Common myeloid progenitor, CD34-positive (primary cell): ENCODE measurements around the gene DPEP3.
A peak's percentile ranks its signal among the peaks of the same experiment; 100 is the strongest.

ENCODE experiments used
- CTCF ChIA-PET: fragments of 350-600 bp; sonication (Branson Sonifier 250); formaldehyde crosslinking; loops from one replicate; lab custom pipeline; 2021; ENCODE audit warnings: antibody characterized with exemption; lab: Charles Lee
- POLR2A ChIA-PET: fragments of 350-600 bp; sonication (Branson Sonifier 250); formaldehyde crosslinking; loops from one replicate; lab custom pipeline; 2021; ENCODE audit warnings: antibody characterized with exemption; lab: Charles Lee
- DNase-seq, 3 donors: peaks; one replicate each; pipeline versions ENCODE4 v3.0.0 to v3.0.0-alpha.2; 2013
- H3K27ac ChIP-seq, 2 experiments: 1 replicate in 1 of 2; 2 replicates in 1 of 2; pipeline ENCODE4 v1.7.0; 2013; ENCODE audit warnings: inconsistent platforms in 2 of 2, low read length in 2 of 2, mild to moderate bottlenecking in 2 of 2, low read depth in 1 of 2, moderate library complexity in 1 of 2; ENCODE audit not compliant: severe bottlenecking in 2 of 2, insufficient read depth in 1 of 2, poor library complexity in 1 of 2
- H3K27me3 ChIP-seq, 5 experiments: replicated peaks in 2 of 5; 1 replicate in 3 of 5; 2 replicates in 2 of 5; pipeline versions ENCODE4 v1.6.1 to v1.7.0; 2013; ENCODE audit warnings: low read length in 4 of 5, mild to moderate bottlenecking in 2 of 5, moderate library complexity in 2 of 5, inconsistent platforms in 1 of 5; ENCODE audit not compliant: insufficient read depth in 5 of 5, control insufficient read depth in 4 of 5
- H3K36me3 ChIP-seq, 4 experiments: 1 replicate in 2 of 4; 2 replicates in 2 of 4; pipeline versions ENCODE4 v1.6.1 to v1.7.0; 2013; ENCODE audit warnings: low read length in 3 of 4, control low read depth in 1 of 4, mild to moderate bottlenecking in 1 of 4; ENCODE audit not compliant: control insufficient read depth in 4 of 4, insufficient read depth in 4 of 4
- H3K4me1 ChIP-seq, 4 experiments: 1 replicate in 3 of 4; 2 replicates in 1 of 4; pipeline versions ENCODE4 v1.6.1 to v1.7.1; 2013; ENCODE audit warnings: low read length in 3 of 4, mild to moderate bottlenecking in 3 of 4, control low read depth in 1 of 4, inconsistent platforms in 1 of 4, moderate library complexity in 1 of 4; ENCODE audit not compliant: control insufficient read depth in 4 of 4, insufficient read depth in 4 of 4; ENCODE audit errors: control extremely low read depth in 1 of 4
- H3K4me3 ChIP-seq, 7 experiments: 1 replicate in 4 of 7; 2 replicates in 3 of 7; pipeline versions ENCODE4 v1.5.1 to v1.7.0; 2013; ENCODE audit warnings: mild to moderate bottlenecking in 7 of 7, low read length in 6 of 7, moderate library complexity in 6 of 7, inconsistent platforms in 2 of 7, low read depth in 2 of 7, control low read depth in 1 of 7; ENCODE audit not compliant: insufficient read depth in 4 of 7, control insufficient read depth in 1 of 7; ENCODE audit errors: extremely low read depth in 1 of 7
- H3K9me3 ChIP-seq, 5 experiments: 1 replicate in 4 of 5; 2 replicates in 1 of 5; pipeline versions ENCODE4 v1.6.1 to v1.7.1; 2013; ENCODE audit warnings: low read length in 4 of 5, mild to moderate bottlenecking in 2 of 5, inconsistent platforms in 1 of 5, low read depth in 1 of 5, moderate library complexity in 1 of 5; ENCODE audit not compliant: control insufficient read depth in 4 of 5, insufficient read depth in 2 of 5; ENCODE audit errors: control extremely low read depth in 1 of 5
- WGBS: methylation state at CpG from one replicate; pipeline ENCODE4 v1.1.5; 2013; ENCODE audit not compliant: insufficient coverage; 5-methylcytosine and 5-hydroxymethylcytosine counted together

The DPEP3 gene

DNA sequence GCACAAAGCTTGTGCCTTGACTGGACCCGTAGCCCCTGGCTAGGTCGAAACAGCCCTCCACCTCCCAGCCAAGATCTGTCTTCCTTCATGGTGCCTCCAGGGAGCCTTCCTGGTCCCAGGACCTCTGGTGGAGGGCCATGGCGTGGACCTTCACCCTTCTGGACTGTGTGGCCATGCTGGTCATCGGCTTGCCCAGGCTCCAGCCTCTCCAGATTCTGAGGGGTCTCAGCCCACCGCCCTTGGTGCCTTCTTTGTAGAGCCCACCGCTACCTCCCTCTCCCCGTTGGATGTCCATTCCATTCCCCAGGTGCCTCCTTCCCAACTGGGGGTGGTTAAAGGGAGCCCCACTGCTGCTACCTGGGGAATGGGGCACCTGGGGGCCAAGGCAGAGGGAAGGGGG lies 52.2 kb downstream of the DPEP3 start:
- Histone ChIP-seq H3K9me3 (no peaks in the 10 kb centered on the region), H3K4me1 (no peaks in the 10 kb centered on the region), H3K36me3 (peaks cover 0 to 75% (median 49%) of the 10 kb centered on the region in 4 experiments), H3K27ac (no peak overlapping the region), H3K4me3 (no peak overlapping the region), H3K27me3 (no peaks in the 10 kb centered on the region)
- 91% methylated on average over 7 of the region's 7 CpGs for WGBS
- DNase-seq = no peak
- ChIA-PET CTCF (interaction anchor here (0.8 to 21.3 kb wide), 12 partner anchors 13 to 254 kb away, joined by 3 to 359 read pairs (median 6); partner anchors contain the start of genes EDC4 and NRN1L), POLR2A (interaction anchor here (0.7 kb wide), 2 partner anchors 29 to 243 kb away, joined by 3 read pairs; no protein-coding TSS in a partner anchor)

DNA sequence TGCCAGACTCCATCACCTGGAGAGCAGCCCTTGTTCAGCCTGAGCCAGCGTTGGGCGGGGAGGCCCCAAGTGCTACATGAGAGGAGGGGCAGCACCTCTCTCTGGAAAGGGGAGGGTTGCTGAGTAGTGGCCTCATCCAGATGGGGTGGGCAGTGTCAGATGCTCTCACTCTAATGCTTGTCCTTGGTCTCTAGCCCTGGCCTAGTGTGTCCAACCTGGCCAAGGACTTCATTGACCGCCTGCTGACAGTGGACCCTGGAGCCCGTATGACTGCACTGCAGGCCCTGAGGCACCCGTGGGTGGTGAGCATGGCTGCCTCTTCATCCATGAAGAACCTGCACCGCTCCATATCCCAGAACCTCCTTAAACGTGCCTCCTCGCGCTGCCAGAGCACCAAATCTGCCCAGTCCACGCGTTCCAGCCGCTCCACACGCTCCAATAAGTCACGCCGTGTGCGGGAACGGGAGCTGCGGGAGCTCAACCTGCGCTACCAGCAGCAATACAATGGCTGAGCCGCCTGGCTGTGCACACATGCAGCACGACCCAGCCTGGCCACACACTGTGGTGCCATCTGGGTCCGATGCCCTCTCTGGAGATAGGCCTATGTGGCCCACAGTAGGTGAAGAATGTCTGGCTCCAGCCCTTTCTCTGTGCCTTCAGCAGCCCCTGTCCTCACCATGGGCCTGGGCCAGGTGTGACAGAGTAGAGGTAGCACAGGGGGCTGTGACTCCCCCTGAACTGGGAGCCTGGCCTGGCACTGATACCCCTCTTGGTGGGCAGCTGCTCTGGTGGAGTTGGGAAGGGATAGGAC lies 53.0 kb downstream of the DPEP3 start:
- Histone ChIP-seq H3K4me1 (peaks cover 0 to 5% (median 0%) of the 10 kb centered on the region in 4 experiments), H3K27me3 (no peaks in the 10 kb centered on the region), H3K36me3 (peaks cover 0 to 71% (median 45%) of the 10 kb centered on the region in 4 experiments), H3K27ac (no peak overlapping the region), H3K9me3 (no peaks in the 10 kb centered on the region), H3K4me3 (no peak overlapping the region)
- DNase-seq = no peak
- CTCF ChIA-PET = interaction anchor here (0.7 to 21.3 kb wide), 9 partner anchors 13 to 254 kb away, joined by 3 to 359 read pairs (median 6); partner anchors contain the start of genes EDC4 and NRN1L
- WGBS = 96% methylated on average over 20 of the region's 22 CpGs
- POLR2A ChIA-PET = no interaction called here

DNA sequence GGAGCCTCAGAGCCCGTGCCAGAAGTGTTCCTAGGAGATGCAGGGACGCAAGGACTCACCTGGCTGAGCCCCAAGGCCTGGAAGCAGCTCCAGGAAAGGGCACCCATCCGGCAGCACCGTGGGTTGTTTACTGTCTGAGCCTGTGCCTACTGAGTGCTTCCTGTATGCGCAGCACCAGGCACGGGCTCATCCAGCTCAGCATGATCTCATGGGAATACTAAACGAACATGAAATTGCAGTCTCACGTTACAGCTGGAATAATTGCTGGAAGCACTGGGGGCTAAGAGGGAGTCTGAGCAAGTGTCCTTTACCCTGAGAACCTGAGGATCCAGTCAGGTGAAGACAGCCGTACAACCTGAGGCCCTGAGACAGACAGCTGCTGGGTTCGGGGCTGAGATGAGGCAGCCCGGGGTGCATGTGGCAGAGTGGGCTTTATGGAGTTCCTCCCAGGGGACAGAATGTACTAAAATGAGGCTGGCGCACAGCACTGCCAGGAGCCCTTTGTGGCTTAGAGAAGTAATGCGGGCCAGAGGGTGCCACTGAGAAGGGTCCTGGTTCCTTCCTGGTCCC lies 54.0 kb downstream of the DPEP3 start:
- H3K4me1 ChIP-seq = peaks cover 0 to 15% (median 3%) of the 10 kb centered on the region in 4 experiments
- no peak overlapping the region for H3K4me3 ChIP-seq
- DNase-seq = peak in 2 of 3 donors; percentile 18
- no peak overlapping the region for H3K27ac ChIP-seq
- no peaks in the 10 kb centered on the region for H3K27me3 ChIP-seq
- peaks cover 0 to 60% (median 38%) of the 10 kb centered on the region in 4 experiments for H3K36me3 ChIP-seq
- ChIA-PET POLR2A (no interaction called here), CTCF (interaction anchor here (0.6 to 21.3 kb wide), 12 partner anchors 8 to 203 kb away, joined by 3 to 359 read pairs (median 4); partner anchors contain the start of genes EDC4 and NRN1L)
- 78% methylated on average over 12 of the region's 13 CpGs for WGBS
- H3K9me3 ChIP-seq = no peaks in the 10 kb centered on the region
